Mesenchymal stem cell (in vitro differentiated cells and primary cell): ENCODE data around the gene KLF11.
A peak's percentile ranks its signal among the peaks of the same experiment; 100 is the strongest.
"Not testable (repeated sequence)": the region's sequence is repeated elsewhere in the genome, so short reads cannot be mapped to it uniquely, and the experiment has no call there.

ENCODE experiments used
- DNase-seq: peaks from one replicate; pipeline ENCODE4 v3.0.0-alpha.2; 2013
- H2AFZ ChIP-seq: one replicate; pipeline ENCODE4 v1.6.1; 2013; ENCODE audit warnings: low read depth, mild to moderate bottlenecking, control low read depth, inconsistent platforms, low read length, moderate library complexity
- H2AK5ac ChIP-seq: 2 replicates; pipeline ENCODE4 v1.6.1; 2013; ENCODE audit warnings: low read length, moderate library complexity, mild to moderate bottlenecking, inconsistent platforms; ENCODE audit not compliant: severe bottlenecking
- H2BK120ac ChIP-seq: one replicate; pipeline ENCODE4 v1.6.1; 2013; ENCODE audit warnings: low read depth, mild to moderate bottlenecking, inconsistent platforms, low read length, moderate library complexity
- H2BK12ac ChIP-seq, 2 experiments: one replicate each; pipeline ENCODE4 v1.6.1; 2013; ENCODE audit warnings: inconsistent platforms in 2 of 2, low read length in 2 of 2, mild to moderate bottlenecking in 2 of 2, moderate library complexity in 2 of 2, control low read depth in 1 of 2
- H2BK15ac ChIP-seq: one replicate; pipeline ENCODE4 v1.6.1; 2013; ENCODE audit warnings: mild to moderate bottlenecking, low read depth, inconsistent platforms; ENCODE audit not compliant: poor library complexity, severe bottlenecking
- H2BK5ac ChIP-seq: 2 replicates; pipeline ENCODE4 v1.6.1; 2013; ENCODE audit warnings: low read depth, mild to moderate bottlenecking, low read length, control low read depth, inconsistent platforms; ENCODE audit not compliant: poor library complexity, severe bottlenecking
- H3K14ac ChIP-seq, 2 experiments: one replicate each; pipeline ENCODE4 v1.6.1; 2013; ENCODE audit warnings: inconsistent platforms in 2 of 2, low read length in 2 of 2, control low read depth in 1 of 2, mild to moderate bottlenecking in 1 of 2, moderate library complexity in 1 of 2
- H3K18ac ChIP-seq, 2 experiments: one replicate each; pipeline ENCODE4 v1.6.1; 2013; ENCODE audit warnings: inconsistent platforms in 2 of 2, low read length in 2 of 2, control low read depth in 1 of 2, low read depth in 1 of 2, mild to moderate bottlenecking in 1 of 2
- H3K23ac ChIP-seq, 2 experiments: one replicate each; pipeline ENCODE4 v1.6.1; 2013; ENCODE audit warnings: inconsistent platforms in 2 of 2, low read length in 2 of 2, mild to moderate bottlenecking in 2 of 2, moderate library complexity in 2 of 2, control low read depth in 1 of 2
- H3K27ac ChIP-seq: 2 replicates; pipeline ENCODE4 v1.5.1; 2013; ENCODE audit warnings: mild to moderate bottlenecking, moderate library complexity, low read length, control low read depth, inconsistent platforms; ENCODE audit not compliant: poor library complexity, severe bottlenecking
- H3K27me3 ChIP-seq, 2 experiments: 2 replicates each; pipeline versions ENCODE4 v1.6.1 to v1.7.0; 2013; ENCODE audit warnings: low read length in 2 of 2, mild to moderate bottlenecking in 2 of 2, moderate library complexity in 2 of 2, control low read depth in 1 of 2, inconsistent platforms in 1 of 2; ENCODE audit not compliant: control insufficient read depth in 1 of 2, insufficient read depth in 1 of 2
- H3K36me3 ChIP-seq, 2 experiments: 2 replicates each; pipeline versions ENCODE4 v1.6.1 to v1.7.0; 2013; ENCODE audit warnings: low read length in 2 of 2, control low read depth in 1 of 2, inconsistent platforms in 1 of 2, low read depth in 1 of 2, mild to moderate bottlenecking in 1 of 2; ENCODE audit not compliant: insufficient read depth in 2 of 2, control insufficient read depth in 1 of 2
- H3K4ac ChIP-seq, 2 experiments: one replicate each; pipeline ENCODE4 v1.6.1; 2013; ENCODE audit warnings: inconsistent platforms in 2 of 2, low read length in 2 of 2, mild to moderate bottlenecking in 2 of 2, moderate library complexity in 2 of 2, control low read depth in 1 of 2, low read depth in 1 of 2
- H3K4me1 ChIP-seq: 2 replicates; pipeline ENCODE4 v1.6.1; 2013; ENCODE audit warnings: low read depth, low read length, control low read depth; ENCODE audit not compliant: control insufficient read depth, insufficient read depth
- H3K4me2 ChIP-seq: 2 replicates; pipeline ENCODE4 v1.6.1; 2013; ENCODE audit warnings: low read length, mild to moderate bottlenecking, inconsistent platforms; ENCODE audit not compliant: poor library complexity, severe bottlenecking
- H3K4me3 ChIP-seq, 2 experiments: 2 replicates each; pipeline versions ENCODE4 v1.5.1 to v1.7.0; 2013; ENCODE audit warnings: low read length in 2 of 2, mild to moderate bottlenecking in 2 of 2, control low read depth in 1 of 2, low read depth in 1 of 2; ENCODE audit not compliant: insufficient read depth in 1 of 2
- H3K79me1 ChIP-seq: replicated peaks from 2 replicates; pipeline ENCODE4 v1.6.1; 2013; ENCODE audit warnings: mild to moderate bottlenecking, control low read depth, low read length, inconsistent platforms; ENCODE audit not compliant: poor library complexity, severe bottlenecking
- H3K9ac ChIP-seq: 2 replicates; pipeline ENCODE4 v1.7.0; 2013; ENCODE audit warnings: mild to moderate bottlenecking, low read length, moderate library complexity
- H3K9me3 ChIP-seq: 2 replicates; pipeline ENCODE4 v1.7.0; 2013; ENCODE audit warnings: mild to moderate bottlenecking, low read length; ENCODE audit not compliant: control insufficient read depth
- H4K8ac ChIP-seq: one replicate; pipeline ENCODE4 v1.6.1; 2013; ENCODE audit warnings: inconsistent platforms, mild to moderate bottlenecking, low read length, moderate library complexity
- H4K91ac ChIP-seq: one replicate; pipeline ENCODE4 v1.6.1; 2013; ENCODE audit warnings: mild to moderate bottlenecking, low read length, inconsistent platforms
- WGBS: methylation state at CpG from one replicate; pipeline ENCODE4 v1.1.7; 2013; ENCODE audit warnings: mixed read lengths; 5-methylcytosine and 5-hydroxymethylcytosine counted together

Gene KLF11

GRCh38 chr2:10012366-10012962, 30.9 kb upstream of the KLF11 start:
- Histone ChIP-seq H3K27me3 (peaks cover 9 to 13% of the 10 kb centered on the region in 2 experiments), H3K4me1 (peaks cover 17% of the 10 kb centered on the region)
- not testable (repeated sequence) for H2BK15ac ChIP-seq, H2AK5ac ChIP-seq, H3K18ac ChIP-seq, H2AFZ ChIP-seq, H3K79me1 ChIP-seq, H2BK5ac ChIP-seq, H3K36me3 ChIP-seq, DNase-seq, H3K4me2 ChIP-seq, H3K9me3 ChIP-seq, H3K23ac ChIP-seq, H2BK120ac ChIP-seq, H4K91ac ChIP-seq, H4K8ac ChIP-seq, H3K4ac ChIP-seq, H3K14ac ChIP-seq, H2BK12ac ChIP-seq, H3K4me3 ChIP-seq, H3K27ac ChIP-seq, H3K9ac ChIP-seq
- WGBS: 96% methylated on average over 37 of the region's 37 CpGs

- Histone ChIP-seq H2AFZ (no peak overlapping the region), H3K4me3 (no peak overlapping the region), H3K4me2 (no peak overlapping the region), H3K9me3 (peaks cover 6% of the 10 kb centered on the region), H3K4ac (no peak overlapping the region), H3K9ac (no peak overlapping the region), H3K14ac (no peak overlapping the region), H4K91ac (no peak overlapping the region), H3K36me3 (peaks cover 0 to 3% of the 10 kb centered on the region in 2 experiments), H2BK5ac (no peak overlapping the region), H3K27ac (no peak overlapping the region), H3K79me1 (no peaks in the 10 kb centered on the region), H3K27me3 (peaks cover 9 to 13% of the 10 kb centered on the region in 2 experiments), H3K18ac (no peak overlapping the region), H4K8ac (no peak overlapping the region), H2BK120ac (no peak overlapping the region), H2BK12ac (no peak overlapping the region), H3K4me1 (peaks cover 14% of the 10 kb centered on the region), H3K23ac (no peak overlapping the region), H2AK5ac (no peak overlapping the region), H2BK15ac (no peak overlapping the region)
- DNase-seq: no peak
- WGBS: 95% methylated on average over 29 of the region's 29 CpGs
Measured at GRCh38 chr2:10012963-10013461, 30.3 kb upstream of the KLF11 start.

DNA sequence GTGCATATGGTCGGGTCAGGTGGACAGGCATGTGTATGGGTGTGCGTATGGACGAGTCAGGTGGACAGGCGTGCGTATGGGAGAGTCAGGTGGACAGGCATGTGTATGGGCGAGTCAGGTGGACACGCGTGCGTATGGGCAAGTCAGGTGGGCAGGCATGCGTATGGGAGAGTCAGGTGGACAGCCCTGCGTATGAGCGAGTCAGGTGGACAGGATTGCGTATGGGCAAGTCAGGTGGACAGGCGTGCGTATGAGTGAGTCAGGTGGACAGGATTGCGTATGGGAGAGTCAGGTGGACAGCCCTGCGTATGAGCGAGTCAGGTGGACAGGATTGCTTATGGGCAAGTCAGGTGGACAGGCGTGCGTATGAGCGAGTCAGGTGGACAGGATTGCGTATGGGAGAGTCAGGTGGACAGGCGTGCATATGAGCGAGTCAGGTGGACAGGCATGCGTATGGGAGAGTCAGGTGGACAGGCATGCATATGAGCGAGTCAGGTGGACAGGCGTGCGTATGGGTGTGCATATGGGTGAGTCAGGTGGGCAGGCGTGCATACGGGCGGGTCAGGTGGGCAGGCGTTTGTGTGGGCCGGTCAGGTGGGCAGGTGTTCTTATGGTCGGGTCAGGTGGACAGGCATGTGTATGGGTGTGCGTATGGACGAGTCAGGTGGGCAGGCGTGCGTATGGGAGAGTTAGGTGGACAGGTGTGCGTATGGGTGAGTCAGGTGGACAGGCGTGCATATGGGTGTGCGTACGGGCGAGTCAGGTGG, 29.5 kb upstream of the KLF11 start:
- 97% methylated on average over 43 of the region's 43 CpGs for WGBS
- H3K79me1 ChIP-seq, H2AK5ac ChIP-seq, H3K4ac ChIP-seq, H2AFZ ChIP-seq, H3K4me2 ChIP-seq, H4K8ac ChIP-seq, H2BK5ac ChIP-seq, H3K9me3 ChIP-seq, H3K14ac ChIP-seq, H2BK15ac ChIP-seq, H4K91ac ChIP-seq, H3K36me3 ChIP-seq, DNase-seq, H3K18ac ChIP-seq, H3K27ac ChIP-seq, H2BK12ac ChIP-seq, H2BK120ac ChIP-seq, H3K23ac ChIP-seq, H3K9ac ChIP-seq: not testable (repeated sequence)
- peaks cover 12% of the 10 kb centered on the region for H3K4me1 ChIP-seq
- peak overlapping the region in 1 of 2 experiments; percentile 8 for H3K4me3 ChIP-seq
- peaks cover 13% of the 10 kb centered on the region in 2 experiments for H3K27me3 ChIP-seq

DNA sequence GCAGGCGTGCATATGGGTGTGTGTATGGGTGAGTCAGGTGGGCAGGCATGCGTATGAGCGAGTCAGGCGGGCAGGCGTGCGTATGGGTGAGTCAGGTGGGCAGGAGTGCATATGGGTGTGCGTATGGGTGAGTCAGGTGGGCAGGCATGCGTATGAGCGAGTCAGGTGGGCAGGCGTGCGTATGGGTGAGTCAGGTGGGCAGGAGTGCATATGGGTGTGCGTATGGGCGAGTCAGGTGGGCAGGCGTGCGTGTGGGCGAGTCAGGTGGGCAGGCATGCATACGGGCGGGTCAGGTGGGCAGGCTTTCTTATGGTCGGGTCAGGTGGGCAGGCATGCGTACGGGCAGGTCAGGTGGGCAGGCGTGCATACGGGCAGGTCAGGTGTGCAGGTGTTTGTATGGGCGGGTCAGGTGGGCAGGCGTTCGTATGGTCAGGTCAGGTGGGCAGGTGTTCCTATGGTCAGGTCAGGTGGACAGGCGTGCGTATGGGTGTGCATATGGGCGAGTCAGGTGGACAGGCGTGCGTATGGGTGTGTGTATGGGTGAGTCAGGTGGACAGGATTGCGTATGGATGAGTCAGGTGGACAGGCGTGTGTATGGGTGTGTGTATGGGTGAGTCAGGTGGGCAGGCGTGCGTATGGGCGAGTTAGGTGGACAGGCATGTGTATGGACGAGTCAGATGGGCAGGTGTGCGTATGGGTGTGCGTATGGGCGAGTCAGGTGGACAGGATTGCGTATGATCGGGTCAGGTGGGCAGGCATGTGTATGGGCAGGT, 28.7 kb upstream of the KLF11 start:
- Histone ChIP-seq H3K4me2 (no peak overlapping the region), H3K27me3 (peaks cover 13 to 18% of the 10 kb centered on the region in 2 experiments), H3K9ac (no peak overlapping the region), H4K8ac (no peak overlapping the region), H3K27ac (no peak overlapping the region), H2BK120ac (no peak overlapping the region), H3K4me3 (peak overlapping the region in 1 of 2 experiments; percentile 8), H2BK5ac (no peak overlapping the region), H3K23ac (no peak overlapping the region), H3K18ac (no peak overlapping the region), H2BK12ac (no peak overlapping the region), H2BK15ac (no peak overlapping the region), H2AK5ac (no peak overlapping the region), H3K14ac (peak overlapping the region in 1 of 2 experiments; percentile 55), H4K91ac (no peak overlapping the region), H3K36me3 (peaks cover 0 to 3% of the 10 kb centered on the region in 2 experiments), H2AFZ (no peak overlapping the region), H3K4me1 (peaks cover 12% of the 10 kb centered on the region), H3K9me3 (peaks cover 6% of the 10 kb centered on the region), H3K79me1 (no peaks in the 10 kb centered on the region), H3K4ac (no peak overlapping the region)
- DNase-seq: no peak
- 94% methylated on average over 42 of the region's 42 CpGs for WGBS
